ENCODE results near the gene CCDC190.
"Not testable (repeated sequence)": the region's sequence is repeated elsewhere in the genome, so short reads cannot be mapped to it uniquely, and the experiment has no call there.

Gene CCDC190

DNA sequence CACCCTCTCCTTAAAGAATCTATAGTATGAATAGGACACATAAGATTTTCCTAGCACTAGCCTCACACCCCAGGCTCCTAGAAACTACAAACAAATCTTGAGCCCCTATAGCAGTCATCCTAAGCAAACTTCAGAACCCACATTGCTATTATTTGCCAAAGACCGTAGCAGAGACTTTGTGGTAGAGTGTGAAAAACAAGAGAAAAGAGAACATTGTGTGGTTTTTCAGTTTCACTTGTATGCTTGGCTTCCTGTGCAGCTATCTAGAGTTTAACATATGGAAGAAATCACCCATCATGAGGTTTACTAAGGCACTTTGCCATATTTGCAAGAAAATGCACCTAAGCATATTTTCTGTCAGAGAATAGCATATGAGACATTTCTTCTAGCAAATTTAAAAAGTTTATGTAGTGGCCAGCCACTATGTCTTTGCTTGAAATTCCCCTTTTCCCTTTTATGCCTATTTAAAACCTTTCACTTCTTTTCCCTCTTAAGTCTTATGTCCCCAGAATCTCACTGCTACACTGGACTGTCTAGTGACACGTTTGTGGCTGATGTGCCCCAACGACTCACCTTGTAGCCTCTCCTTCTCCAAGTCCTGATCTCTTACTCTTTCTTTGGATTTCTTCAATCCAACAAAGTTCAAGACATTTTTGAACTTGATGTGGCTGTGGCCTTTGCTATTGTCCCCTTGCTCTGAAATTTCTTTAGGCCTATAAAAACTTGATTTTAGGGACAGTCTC is 25.6 kb downstream of the CCDC190 start:
- TF ChIP-seq, protein P1, sequence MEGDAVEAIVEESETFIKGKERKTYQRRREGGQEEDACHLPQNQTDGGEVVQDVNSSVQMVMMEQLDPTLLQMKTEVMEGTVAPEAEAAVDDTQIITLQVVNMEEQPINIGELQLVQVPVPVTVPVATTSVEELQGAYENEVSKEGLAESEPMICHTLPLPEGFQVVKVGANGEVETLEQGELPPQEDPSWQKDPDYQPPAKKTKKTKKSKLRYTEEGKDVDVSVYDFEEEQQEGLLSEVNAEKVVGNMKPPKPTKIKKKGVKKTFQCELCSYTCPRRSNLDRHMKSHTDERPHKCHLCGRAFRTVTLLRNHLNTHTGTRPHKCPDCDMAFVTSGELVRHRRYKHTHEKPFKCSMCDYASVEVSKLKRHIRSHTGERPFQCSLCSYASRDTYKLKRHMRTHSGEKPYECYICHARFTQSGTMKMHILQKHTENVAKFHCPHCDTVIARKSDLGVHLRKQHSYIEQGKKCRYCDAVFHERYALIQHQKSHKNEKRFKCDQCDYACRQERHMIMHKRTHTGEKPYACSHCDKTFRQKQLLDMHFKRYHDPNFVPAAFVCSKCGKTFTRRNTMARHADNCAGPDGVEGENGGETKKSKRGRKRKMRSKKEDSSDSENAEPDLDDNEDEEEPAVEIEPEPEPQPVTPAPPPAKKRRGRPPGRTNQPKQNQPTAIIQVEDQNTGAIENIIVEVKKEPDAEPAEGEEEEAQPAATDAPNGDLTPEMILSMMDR (conservative IDR thresholded peaks at IDR 0.05; ENCODE audit: low read depth, low read length): no peak
- peak; percentile 42 for DNase-seq (ENCODE audit: low read depth)
- H3K4me3 ChIP-seq (ENCODE audit: low read depth, low read length): no peak overlapping the region

DNA sequence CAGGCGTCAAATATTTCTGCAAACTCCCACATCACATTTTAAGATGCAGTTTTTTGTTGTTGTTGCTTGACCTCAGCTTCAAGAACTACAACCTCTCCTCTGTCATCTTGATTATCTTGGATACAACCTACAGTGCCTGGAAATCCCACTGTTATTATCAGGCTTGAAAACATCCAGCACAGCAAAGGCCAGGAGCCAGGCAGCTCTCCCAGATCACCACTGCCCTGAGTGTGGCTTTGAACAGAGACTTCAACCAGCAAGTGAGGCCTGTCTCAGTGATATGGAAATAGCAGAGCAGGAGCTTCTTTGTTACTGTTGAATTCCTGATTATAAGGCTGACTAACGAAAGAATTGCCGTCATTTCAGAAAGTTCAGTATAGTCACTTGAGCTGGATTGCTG is 28.5 kb downstream of the CCDC190 start:
- TF ChIP-seq, protein P1 (conservative IDR thresholded peaks at IDR 0.05; ENCODE audit: low read depth, low read length): no peak
- no peak for DNase-seq (ENCODE audit: low read depth)
- H3K4me3 ChIP-seq (ENCODE audit: low read depth, low read length): no peak overlapping the region

DNA sequence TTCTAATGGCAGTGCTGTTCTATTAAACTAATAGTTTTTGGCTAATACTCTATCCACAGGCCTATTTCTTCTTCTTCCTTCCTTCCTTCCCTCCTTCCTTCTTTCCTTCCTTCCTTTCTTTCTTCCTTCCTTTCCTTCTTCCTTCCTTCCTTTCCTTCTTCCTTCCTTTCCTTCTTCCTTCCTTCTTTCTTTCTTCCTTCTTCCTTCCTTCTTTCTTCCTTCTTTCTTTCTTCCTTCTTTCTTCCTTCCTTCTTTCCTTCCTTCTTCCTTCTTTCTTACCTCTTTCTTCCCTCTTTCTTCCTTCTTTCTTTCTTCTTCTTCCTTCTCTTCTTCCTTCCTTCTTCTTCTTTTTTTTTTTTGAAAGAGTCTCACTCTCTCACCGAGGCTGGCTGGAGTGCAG is 31.7 kb downstream of the CCDC190 start:
- TF ChIP-seq, protein P1 (conservative IDR thresholded peaks at IDR 0.05; ENCODE audit: low read depth, low read length): no peak
- DNase-seq (ENCODE audit: low read depth): no peak
- no peak overlapping the region for H3K4me3 ChIP-seq (ENCODE audit: low read depth, low read length)

DNA sequence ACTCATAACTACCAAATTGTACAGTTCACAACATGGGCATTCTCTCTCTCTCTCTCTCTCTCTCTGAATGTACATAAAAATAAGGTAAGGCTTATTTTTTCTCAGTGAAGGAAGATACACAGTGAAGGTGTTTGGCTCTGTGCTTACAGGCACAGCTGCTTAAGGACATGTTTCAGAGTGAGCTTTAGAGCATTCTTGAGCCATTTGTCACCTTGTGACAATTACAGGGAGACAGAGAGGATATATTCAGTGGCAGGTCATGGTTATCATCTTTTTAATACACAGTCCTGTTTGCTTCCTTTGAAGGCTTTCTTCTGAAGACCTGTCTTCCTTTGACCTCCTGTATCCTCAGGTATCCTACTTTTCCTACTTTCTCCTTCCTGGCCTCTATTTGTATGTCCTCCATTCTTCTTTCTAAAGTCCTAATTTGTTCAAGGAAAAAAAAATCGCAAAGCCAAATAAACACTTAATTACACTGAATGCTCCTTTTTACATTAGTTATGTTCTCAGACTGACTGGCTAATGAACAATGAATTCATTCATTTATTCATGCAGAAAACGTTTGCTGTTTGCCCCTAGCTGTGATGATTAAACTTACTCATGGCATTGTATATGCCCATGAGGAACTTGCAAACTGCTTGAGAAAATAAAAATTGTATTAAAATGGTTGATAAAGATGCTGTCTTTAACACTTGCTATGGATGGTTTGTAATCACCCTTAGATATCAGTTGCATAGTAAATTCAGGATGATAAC is 37.0 kb downstream of the CCDC190 start:
- TF ChIP-seq, protein P1 (conservative IDR thresholded peaks at IDR 0.05; ENCODE audit: low read depth, low read length): no peak
- DNase-seq (ENCODE audit: low read depth): no peak
- no peak overlapping the region for H3K4me3 ChIP-seq (ENCODE audit: low read depth, low read length)

DNA sequence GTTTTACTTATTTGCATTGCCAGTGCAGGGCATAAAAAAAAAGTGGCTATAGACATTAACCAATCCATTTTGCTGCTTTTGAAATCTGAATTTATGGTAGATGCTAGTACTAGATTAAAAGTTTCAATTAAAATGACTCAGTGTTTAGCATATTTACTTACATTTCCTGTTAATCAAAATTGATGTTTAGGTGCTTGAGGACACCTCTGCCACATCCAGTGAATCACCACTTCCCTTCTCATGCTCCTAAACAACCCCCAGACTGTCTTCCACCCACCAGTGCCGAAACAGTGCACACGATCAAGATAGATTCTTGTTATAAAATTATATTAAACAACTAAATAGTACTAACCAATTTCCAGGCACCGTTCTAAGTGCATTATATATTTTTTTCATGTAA is 37.7 kb downstream of the CCDC190 start:
- no peak for DNase-seq (ENCODE audit: low read depth)
- TF ChIP-seq, protein P1 (conservative IDR thresholded peaks at IDR 0.05; ENCODE audit: low read depth, low read length): no peak
- H3K4me3 ChIP-seq (ENCODE audit: low read depth, low read length): no peak overlapping the region

DNA sequence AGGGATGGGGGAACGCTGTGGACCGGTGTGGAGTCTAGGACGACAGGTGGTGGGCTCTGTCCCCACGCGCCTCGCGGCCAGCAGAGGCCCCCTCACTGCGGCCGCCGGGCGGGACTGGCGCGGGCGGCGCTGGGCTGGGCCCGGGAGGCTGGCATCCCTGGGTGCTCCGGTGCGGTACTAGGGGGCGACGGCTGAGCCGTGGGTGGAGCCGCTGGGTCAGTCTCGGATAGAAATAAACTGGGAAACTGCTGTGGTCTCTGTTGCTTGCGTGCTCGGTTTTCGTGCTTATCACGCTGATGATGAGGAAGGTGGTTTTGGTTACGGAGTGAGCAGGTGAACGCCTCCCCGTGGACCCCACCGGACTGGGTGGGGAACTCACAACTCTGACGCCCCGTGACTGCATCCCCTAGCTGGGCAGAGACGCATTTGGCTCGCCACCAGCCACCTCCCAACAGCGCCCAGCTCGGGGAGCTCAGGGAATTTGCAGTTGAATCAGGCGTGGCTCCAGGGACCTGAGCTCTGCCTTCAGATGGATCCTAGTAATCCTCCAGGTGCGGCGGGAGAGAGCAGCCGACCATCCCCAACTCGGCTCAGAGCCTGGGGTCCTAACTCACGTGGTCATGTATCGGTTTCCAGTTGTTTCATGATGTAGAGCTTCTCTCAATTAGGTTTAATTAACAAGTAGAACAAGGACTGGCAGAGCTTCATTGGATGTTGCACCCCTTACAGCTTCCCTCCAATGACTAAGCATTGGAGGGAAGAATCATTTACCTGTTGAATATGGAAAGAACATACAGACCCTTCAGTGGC is 38.4 kb downstream of the CCDC190 start:
- DNase-seq (ENCODE audit: low read depth): no peak
- peak overlapping the region; percentile 63 for H3K4me3 ChIP-seq (ENCODE audit: low read depth, low read length)
- TF ChIP-seq, protein P1 (conservative IDR thresholded peaks at IDR 0.05; ENCODE audit: low read depth, low read length): peak; percentile 25

DNA sequence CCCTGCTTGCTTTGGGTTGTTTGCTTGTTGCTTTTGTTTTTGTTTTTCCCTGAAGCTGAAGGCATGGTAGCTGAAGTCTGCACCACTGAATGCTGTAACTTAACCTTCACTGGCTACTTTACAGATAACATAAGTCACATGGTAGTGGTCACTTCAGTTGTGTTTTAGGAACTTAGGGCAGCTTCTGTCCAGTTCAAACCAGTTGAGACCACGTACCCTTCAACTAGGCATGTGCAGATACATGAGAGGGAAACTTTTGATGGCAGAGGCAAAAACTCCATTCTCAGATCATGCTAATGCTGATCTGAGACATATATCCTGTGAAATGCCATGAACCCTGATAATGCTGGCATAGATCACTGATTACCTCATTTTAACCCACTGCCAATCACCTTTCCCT is 42.3 kb downstream of the CCDC190 start:
- not testable (repeated sequence) for H3K4me3 ChIP-seq (ENCODE audit: low read depth, low read length); DNase-seq (ENCODE audit: low read depth)

DNA sequence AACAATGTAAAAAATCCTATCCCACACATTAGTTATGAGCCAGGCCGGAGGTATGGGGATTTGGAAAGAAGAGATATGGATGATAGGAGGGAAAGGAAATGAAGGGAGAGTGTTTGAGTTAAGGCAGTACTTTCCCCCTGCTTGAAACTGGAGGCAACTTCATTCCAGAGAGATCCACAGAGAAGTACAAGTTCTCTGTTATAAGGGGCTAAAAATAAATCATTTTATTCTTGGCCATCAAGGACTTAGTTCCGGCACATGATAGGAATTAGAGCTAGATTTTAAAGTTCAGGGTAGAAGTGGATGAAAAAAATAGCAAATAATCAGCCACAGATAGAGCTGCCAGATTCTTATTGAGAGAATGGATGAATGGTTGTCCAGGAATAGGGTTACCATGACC is 42.8 kb downstream of the CCDC190 start:
- not testable (repeated sequence) for DNase-seq (ENCODE audit: low read depth); H3K4me3 ChIP-seq (ENCODE audit: low read depth, low read length)

DNA sequence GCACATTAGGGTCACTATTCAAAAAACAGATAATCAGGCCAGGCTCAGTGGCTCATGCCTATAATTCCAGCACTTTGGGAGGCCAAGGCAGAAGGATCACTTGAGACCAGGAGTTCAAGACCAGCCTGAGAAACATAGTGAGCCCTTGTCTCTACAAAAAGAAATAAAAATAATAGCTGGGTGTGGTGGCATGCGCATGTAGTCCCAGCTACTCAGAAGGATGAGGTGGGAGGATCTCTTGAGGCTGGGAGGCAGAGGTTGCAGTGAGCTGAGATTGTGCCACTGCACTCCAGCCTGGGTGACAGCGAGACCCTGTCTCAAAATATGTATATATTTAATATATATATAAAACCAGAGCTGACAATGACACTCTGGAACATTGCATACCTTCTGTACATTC is 48.6 kb downstream of the CCDC190 start:
- DNase-seq (ENCODE audit: low read depth); H3K4me3 ChIP-seq (ENCODE audit: low read depth, low read length): not testable (repeated sequence)

DNA sequence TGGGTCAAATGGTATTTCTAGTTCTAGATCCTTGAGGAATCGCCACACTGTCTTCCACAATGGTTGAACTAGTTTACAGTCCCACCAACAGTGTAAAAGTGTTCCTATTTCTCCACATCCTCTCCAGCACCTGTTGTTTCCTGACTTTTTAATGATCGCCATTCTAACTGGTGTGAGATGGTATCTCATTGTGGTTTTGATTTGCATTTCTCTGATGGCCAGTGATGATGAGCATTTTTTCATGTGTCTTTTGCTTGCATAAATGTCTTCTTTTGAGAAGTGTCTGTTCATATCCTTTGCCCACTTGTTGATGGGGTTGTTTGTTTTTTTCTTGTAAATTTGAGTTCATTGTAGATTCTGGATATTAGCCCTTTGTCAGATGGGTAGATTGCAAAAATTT is 53.5 kb downstream of the CCDC190 start:
- DNase-seq (ENCODE audit: low read depth); H3K4me3 ChIP-seq (ENCODE audit: low read depth, low read length): not testable (repeated sequence)
